Activated CD8-positive, alpha-beta memory T cell treated with anti-CD3 and anti-CD28 coated beads for 4 hours (primary cell): ENCODE results near the gene CYBA.

Source experiments
- DNase-seq, 2 donors: peaks; one replicate each; pipeline ENCODE4 v3.0.0-alpha.2; 2020; ENCODE audit warnings: low read depth in 2 of 2

Gene CYBA

GRCh38 chr16:88662843-88663606, 12.2 kb upstream of the CYBA start, which contains the start of gene MVD:
TSS of gene MVD (minus strand) at chr16:88663091. CDS start at chr16:88663080, 11 bp downstream.
- DNase-seq = peak; percentile 88 to 92

- DNase-seq = no peak
Measured at GRCh38 chr16:88662222-88662842, 11.5 kb upstream of the CYBA start.

GRCh38 chr16:88661468-88661867, 10.6 kb upstream of the CYBA start:
- DNase-seq = no peak

- no peak for DNase-seq
Measured at GRCh38 chr16:88659160-88659559, 8.3 kb upstream of the CYBA start.

- DNase-seq = no peak
Measured at GRCh38 chr16:88658714-88659113, 7.9 kb upstream of the CYBA start.

GRCh38 chr16:88657371-88657770, 6.5 kb upstream of the CYBA start:
- no peak for DNase-seq

- DNase-seq = no peak
Measured at GRCh38 chr16:88656291-88656980, 5.6 kb upstream of the CYBA start.

- no peak for DNase-seq
Measured at GRCh38 chr16:88655733-88656281, 5.0 kb upstream of the CYBA start.

- DNase-seq = no peak
Measured at GRCh38 chr16:88655053-88655732, 4.3 kb upstream of the CYBA start.

- DNase-seq = no peak
Measured at GRCh38 chr16:88654363-88655052, 3.7 kb upstream of the CYBA start.

- DNase-seq = no peak
Measured at GRCh38 chr16:88653596-88654362, 2.9 kb upstream of the CYBA start.

- DNase-seq = no peak
Measured at GRCh38 chr16:88653101-88653500, 2.2 kb upstream of the CYBA start.

- DNase-seq = no peak
Measured at GRCh38 chr16:88652762-88653063, 1.9 kb upstream of the CYBA start.

GRCh38 chr16:88651989-88652761, 1.3 kb upstream of the CYBA start:
- no peak for DNase-seq

GRCh38 chr16:88651276-88651988, 579 bp upstream of the CYBA start:
- DNase-seq = no peak

GRCh38 chr16:88649924-88650748, 717 bp downstream of the CYBA start:
- DNase-seq = no peak

GRCh38 chr16:88649195-88649923, 1.5 kb downstream of the CYBA start:
- no peak for DNase-seq
